HG03575 (cell line): ENCODE results near the gene RAPGEF5.

Experiments
- ATAC-seq: cut with Tn5 transposase; IDR thresholded peaks from one replicate; pipeline ENCODE4 v1.9.1; 2021; ENCODE audit not compliant: unreplicated experiment, insufficient number of reproducible peaks, low FRiP score; ENCODE audit errors: extremely low read depth

RAPGEF5 gene

GRCh38 chr7:22187691-22188348 is 169.1 kb downstream of the RAPGEF5 start:
- ATAC-seq: no peak

GRCh38 chr7:22185559-22185958 is 171.4 kb downstream of the RAPGEF5 start:
- no peak for ATAC-seq

GRCh38 chr7:22184549-22185199 is 172.3 kb downstream of the RAPGEF5 start:
- ATAC-seq: no peak

- ATAC-seq: no peak
Observed at GRCh38 chr7:22183522-22184280, 173.3 kb downstream of the RAPGEF5 start.

- ATAC-seq: no peak
Observed at GRCh38 chr7:22182149-22182548, 174.8 kb downstream of the RAPGEF5 start.

- no peak for ATAC-seq
Observed at GRCh38 chr7:22181663-22182062, 175.3 kb downstream of the RAPGEF5 start.

GRCh38 chr7:22179442-22179879 is 177.5 kb downstream of the RAPGEF5 start:
- no peak for ATAC-seq

GRCh38 chr7:22178735-22179134 is 178.2 kb downstream of the RAPGEF5 start:
- no peak for ATAC-seq

GRCh38 chr7:22176791-22177412 is 180.1 kb downstream of the RAPGEF5 start:
- ATAC-seq: no peak

- no peak for ATAC-seq
Observed at GRCh38 chr7:22174574-22174953, 182.4 kb downstream of the RAPGEF5 start.

- ATAC-seq: peak; percentile 93
Observed at GRCh38 chr7:22173685-22174573, 183.0 kb downstream of the RAPGEF5 start.

- no peak for ATAC-seq
Observed at GRCh38 chr7:22168129-22168634, 188.8 kb downstream of the RAPGEF5 start.

- no peak for ATAC-seq
Observed at GRCh38 chr7:22167482-22167881, 189.5 kb downstream of the RAPGEF5 start.

- ATAC-seq: no peak
Observed at GRCh38 chr7:22166928-22167327, 190.0 kb downstream of the RAPGEF5 start.

GRCh38 chr7:22159341-22159740 is 197.6 kb downstream of the RAPGEF5 start:
- ATAC-seq: no peak

- ATAC-seq: no peak
Observed at GRCh38 chr7:22157552-22157951, 199.4 kb downstream of the RAPGEF5 start.

GRCh38 chr7:22156205-22156604 is 200.7 kb downstream of the RAPGEF5 start:
- ATAC-seq: no peak

GRCh38 chr7:22154143-22154529 is 202.8 kb downstream of the RAPGEF5 start:
- ATAC-seq: no peak
